ENCODE data around the gene UBE2L5. TPM values are rescaled to one million over a fixed set of nuclear protein-coding genes. Genes with fewer than 3 reads are reported as not detected.
A peak's percentile ranks its signal among the peaks of the same experiment; 100 is the strongest.

Gene UBE2L5
- total RNA-seq, 1 donor from 2014 or later: not detected

- TF ChIP-seq CTCF (conservative IDR thresholded peaks at IDR 0.05; ENCODE audit: low read depth, low read length): no peak
- DNase-seq (ENCODE audit: low read depth): no peak
- H3K4me3 ChIP-seq (ENCODE audit: low read depth, low read length): no peak overlapping the region
These were observed 41.2 kb upstream of the UBE2L5 start for GRCh38 chr13:30381049-30381448.

- TF ChIP-seq CTCF (conservative IDR thresholded peaks at IDR 0.05; ENCODE audit: low read depth, low read length): no peak
- H3K4me3 ChIP-seq (ENCODE audit: low read depth, low read length): no peak overlapping the region
- no peak for DNase-seq (ENCODE audit: low read depth)
These were observed 39.3 kb upstream of the UBE2L5 start for GRCh38 chr13:30382836-30383525.

- no peak for DNase-seq (ENCODE audit: low read depth)
- no peak overlapping the region for H3K4me3 ChIP-seq (ENCODE audit: low read depth, low read length)
- TF ChIP-seq CTCF (conservative IDR thresholded peaks at IDR 0.05; ENCODE audit: low read depth, low read length): no peak
These were observed 33.6 kb upstream of the UBE2L5 start for GRCh38 chr13:30388406-30389283.

GRCh38 chr13:30391956-30392680 is 30.2 kb upstream of the UBE2L5 start:
- no peak for DNase-seq (ENCODE audit: low read depth)
- no peak for TF ChIP-seq CTCF (conservative IDR thresholded peaks at IDR 0.05; ENCODE audit: low read depth, low read length)
- no peak overlapping the region for H3K4me3 ChIP-seq (ENCODE audit: low read depth, low read length)

- no peak for DNase-seq (ENCODE audit: low read depth)
- H3K4me3 ChIP-seq (ENCODE audit: low read depth, low read length): no peak overlapping the region
- TF ChIP-seq CTCF (conservative IDR thresholded peaks at IDR 0.05; ENCODE audit: low read depth, low read length): no peak
These were observed 29.6 kb upstream of the UBE2L5 start for GRCh38 chr13:30392681-30393045.

- no peak for TF ChIP-seq CTCF (conservative IDR thresholded peaks at IDR 0.05; ENCODE audit: low read depth, low read length)
- DNase-seq (ENCODE audit: low read depth): no peak
- H3K4me3 ChIP-seq (ENCODE audit: low read depth, low read length): peak overlapping the region; percentile 62
These were observed 27.5 kb upstream of the UBE2L5 start for GRCh38 chr13:30394751-30395191.

Data from epithelial cell of proximal tubule (primary cell).